Measurements from ENCODE around the gene JPH4. TPM values are rescaled to one million over a fixed set of nuclear protein-coding genes. Genes with fewer than 3 reads are reported as not detected.

JPH4 gene
- total and polyA plus RNA-seq, 2 donors (not counting 3 experiments of a cell fraction or from before 2014, with no cell fraction given): 0.06 TPM; not detected in 1

GRCh38 chr14:23568600-23569331, 9.8 kb downstream of the JPH4 start:
- no peak for FAIRE-seq
- Histone ChIP-seq H3K9me1 (replicated peaks; ENCODE audit: control insufficient read depth, extremely low read depth, insufficient read depth, low read length) (no peaks in the 10 kb centered on the region), H3K36me3 (ENCODE audit: control insufficient read depth in 2 of 2, extremely low read depth in 1 of 2, insufficient read depth in 2 of 2, low read length in 2 of 2) (no peaks in the 10 kb centered on the region), H3K4me1 (ENCODE audit: control insufficient read depth, extremely low read depth, insufficient read depth, low read length) (peaks cover 4% of the 10 kb centered on the region), H3K9ac (replicated peaks; ENCODE audit: extremely low read depth, insufficient read depth, low read length) (no peak overlapping the region), H3K9me3 (replicated peaks; ENCODE audit: control insufficient read depth, insufficient read depth, low read length) (no peaks in the 10 kb centered on the region), H3K27me3 (ENCODE audit: control insufficient read depth in 2 of 2, insufficient read depth in 2 of 2, low read length in 2 of 2) (peaks cover 6 to 11% of the 10 kb centered on the region in 2 experiments), H3K4me2 (ENCODE audit: insufficient read depth, low read length) (no peak overlapping the region), H3K79me2 (ENCODE audit: control insufficient read depth, insufficient read depth, low read length) (no peaks in the 10 kb centered on the region), H3K27ac (ENCODE audit: insufficient read depth, low read depth, low read length) (no peak overlapping the region), H2AFZ (ENCODE audit: low read depth, low read length) (no peak overlapping the region), H3K4me3 (replicated peaks in 1 of 3; ENCODE audit: insufficient read depth in 1 of 3, low read depth in 1 of 3, low read length in 3 of 3) (no peak overlapping the region), H4K20me1 (replicated peaks; ENCODE audit: control insufficient read depth, extremely low read depth, insufficient read depth, low read length) (no peaks in the 10 kb centered on the region)
- TF ChIP-seq, protein P1, sequence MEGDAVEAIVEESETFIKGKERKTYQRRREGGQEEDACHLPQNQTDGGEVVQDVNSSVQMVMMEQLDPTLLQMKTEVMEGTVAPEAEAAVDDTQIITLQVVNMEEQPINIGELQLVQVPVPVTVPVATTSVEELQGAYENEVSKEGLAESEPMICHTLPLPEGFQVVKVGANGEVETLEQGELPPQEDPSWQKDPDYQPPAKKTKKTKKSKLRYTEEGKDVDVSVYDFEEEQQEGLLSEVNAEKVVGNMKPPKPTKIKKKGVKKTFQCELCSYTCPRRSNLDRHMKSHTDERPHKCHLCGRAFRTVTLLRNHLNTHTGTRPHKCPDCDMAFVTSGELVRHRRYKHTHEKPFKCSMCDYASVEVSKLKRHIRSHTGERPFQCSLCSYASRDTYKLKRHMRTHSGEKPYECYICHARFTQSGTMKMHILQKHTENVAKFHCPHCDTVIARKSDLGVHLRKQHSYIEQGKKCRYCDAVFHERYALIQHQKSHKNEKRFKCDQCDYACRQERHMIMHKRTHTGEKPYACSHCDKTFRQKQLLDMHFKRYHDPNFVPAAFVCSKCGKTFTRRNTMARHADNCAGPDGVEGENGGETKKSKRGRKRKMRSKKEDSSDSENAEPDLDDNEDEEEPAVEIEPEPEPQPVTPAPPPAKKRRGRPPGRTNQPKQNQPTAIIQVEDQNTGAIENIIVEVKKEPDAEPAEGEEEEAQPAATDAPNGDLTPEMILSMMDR (IDR thresholded peaks at IDR 0.05; ENCODE audit: extremely low read depth in 1 of 2, insufficient read depth in 1 of 2, low read depth in 1 of 2, low read length in 2 of 2): peak; percentile 32 to 53
- TF ChIP-seq MYC (IDR thresholded peaks at IDR 0.05; ENCODE audit: low read depth, low read length): no peak
- ChIA-PET POLR2A (no interaction called here), CTCF (interaction anchor here (0.7 to 1.9 kb wide), 5 partner anchors 9 to 342 kb away, joined by 3 to 8 read pairs (median 5); no protein-coding TSS in a partner anchor)
- DNase-seq (ENCODE audit: low read depth, low spot score): no peak
- BruUV-seq (replicated peaks): no TSS peak
- dilution Hi-C loops (cut with MboI; ENCODE audit: extremely low pct_ligation_motif_present, low sequenced_read_pairs) (no loop called here), intact Hi-C loops (cut with micrococcal nuclease) (no loop called here)

DNA sequence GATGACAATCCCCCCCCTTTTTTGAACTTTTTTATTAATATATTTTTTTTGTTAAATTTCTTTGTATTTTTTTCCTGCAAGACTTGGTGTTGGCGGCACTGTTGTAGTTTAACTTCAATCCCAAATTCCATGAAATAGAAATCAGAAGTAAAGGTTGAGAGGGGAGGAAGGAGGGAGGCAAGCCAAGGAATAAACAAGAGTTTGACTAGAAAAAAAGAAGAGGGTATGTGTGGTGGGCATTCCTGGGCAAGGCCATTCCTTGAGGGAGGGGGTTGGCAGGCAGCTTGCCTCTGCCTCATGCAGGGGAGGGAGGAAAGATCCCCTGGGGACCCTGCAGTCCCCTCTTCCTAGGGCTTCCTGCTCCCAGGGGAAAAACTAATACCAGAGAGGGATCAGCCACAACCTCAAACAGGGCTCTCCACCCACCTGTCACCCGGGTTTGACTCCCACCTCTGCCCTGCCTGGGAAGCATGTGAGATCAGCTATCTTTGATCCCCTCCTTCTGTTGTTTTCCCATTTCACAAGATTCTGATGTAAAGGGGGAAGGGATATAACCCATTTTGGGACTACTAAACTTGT, 10.5 kb downstream of the JPH4 start:
- ChIA-PET CTCF (interaction anchor here (0.7 to 1.9 kb wide), 4 partner anchors 8 to 342 kb away, joined by 3 to 14 read pairs (median 6); no protein-coding TSS in a partner anchor), POLR2A (no interaction called here)
- no peaks in the 10 kb centered on the region for H3K9me3 ChIP-seq (replicated peaks; ENCODE audit: control insufficient read depth, insufficient read depth, low read length)
- H2AFZ ChIP-seq (ENCODE audit: low read depth, low read length): peak overlapping the region; percentile 93
- H3K4me3 ChIP-seq (replicated peaks in 1 of 3; ENCODE audit: insufficient read depth in 1 of 3, low read depth in 1 of 3, low read length in 3 of 3): peak overlapping the region in 1 of 3 experiments; percentile 60
- peaks cover 4% of the 10 kb centered on the region for H3K4me1 ChIP-seq (ENCODE audit: control insufficient read depth, extremely low read depth, insufficient read depth, low read length)
- BruUV-seq (replicated peaks): no TSS peak
- TF ChIP-seq MYC (IDR thresholded peaks at IDR 0.05; ENCODE audit: low read depth, low read length) (no peak), EZH2 (IDR thresholded peaks at IDR 0.05; ENCODE audit: borderline replicate concordance, low read depth, low read length, severe bottlenecking) (no peak), JUN (IDR thresholded peaks at IDR 0.05; ENCODE audit: borderline replicate concordance, insufficient read depth, insufficient read length, low read depth) (no peak), POLR2AphosphoS5 (IDR thresholded peaks at IDR 0.05; ENCODE audit: insufficient read depth, low read depth, low read length) (no peak)
- H4K20me1 ChIP-seq (replicated peaks; ENCODE audit: control insufficient read depth, extremely low read depth, insufficient read depth, low read length): no peaks in the 10 kb centered on the region
- dilution Hi-C loops (cut with MboI; ENCODE audit: extremely low pct_ligation_motif_present, low sequenced_read_pairs): no loop called here
- DNase-seq (ENCODE audit: low read depth, low spot score) (no peak), FAIRE-seq (no peak)
- H3K27ac ChIP-seq (ENCODE audit: insufficient read depth, low read depth, low read length): no peak overlapping the region
- no peaks in the 10 kb centered on the region for H3K79me2 ChIP-seq (ENCODE audit: control insufficient read depth, insufficient read depth, low read length)
- H3K9me1 ChIP-seq (replicated peaks; ENCODE audit: control insufficient read depth, extremely low read depth, insufficient read depth, low read length): no peaks in the 10 kb centered on the region
- H3K9ac ChIP-seq (replicated peaks; ENCODE audit: extremely low read depth, insufficient read depth, low read length): peak overlapping the region; percentile 46
- H3K36me3 ChIP-seq (ENCODE audit: control insufficient read depth in 2 of 2, extremely low read depth in 1 of 2, insufficient read depth in 2 of 2, low read length in 2 of 2): no peaks in the 10 kb centered on the region
- peaks cover 6 to 7% of the 10 kb centered on the region in 2 experiments for H3K27me3 ChIP-seq (ENCODE audit: control insufficient read depth in 2 of 2, insufficient read depth in 2 of 2, low read length in 2 of 2)
- peak overlapping the region; percentile 84 for H3K4me2 ChIP-seq (ENCODE audit: insufficient read depth, low read length)
- intact Hi-C loops (cut with micrococcal nuclease): no loop called here
